ENCODE results near the gene SCUBE2.
A peak's percentile ranks its signal among the peaks of the same experiment; 100 is the strongest.

Gene SCUBE2

GRCh38 chr11:9003573-9004182 is 87.7 kb downstream of the SCUBE2 start, which contains the start of gene NRIP3:
Gene NRIP3 (minus strand): TSS chr11:9004001. CDS start chr11:9003935, 66 bp downstream.
- peak within 1 kb of the TSS; percentile 11 for H2BK120ac ChIP-seq (ENCODE audit: low read depth, low read length)
- under 1% methylated on average over 61 of the region's 83 CpGs for WGBS
- peak within 1 kb of the TSS; percentile 40 to 79 for H2BK12ac ChIP-seq (ENCODE audit: low read length in 2 of 2)
- H3K9me3 ChIP-seq (ENCODE audit: control insufficient read depth, low read length), result no peaks in the 10 kb centered on the region
- peak within 1 kb of the TSS; percentile 99 for H3K4me2 ChIP-seq (ENCODE audit: low read length, poor library complexity, severe bottlenecking)
- H2BK15ac ChIP-seq (ENCODE audit: low read depth, poor library complexity, severe bottlenecking), result peak within 1 kb of the TSS; percentile 57
- H3K36me3 ChIP-seq (ENCODE audit: control insufficient read depth in 1 of 2, insufficient read depth in 2 of 2, low read depth in 1 of 2, low read length in 2 of 2), result peaks cover 0 to 2% of the 10 kb centered on the region in 2 experiments
- H3K9ac ChIP-seq (ENCODE audit: low read length), result peak within 1 kb of the TSS; percentile 73
- no peak within 1 kb of the TSS for H2AK5ac ChIP-seq (ENCODE audit: low read length, severe bottlenecking)
- H3K79me1 ChIP-seq (replicated peaks; ENCODE audit: low read length, poor library complexity, severe bottlenecking), result no peaks in the 10 kb centered on the region
- peak within 1 kb of the TSS in 1 of 2 experiments; percentile 98 for H3K23ac ChIP-seq (ENCODE audit: low read length in 2 of 2)
- peaks cover 23 to 47% of the 10 kb centered on the region in 2 experiments for H3K27me3 ChIP-seq (ENCODE audit: control insufficient read depth in 1 of 2, insufficient read depth in 1 of 2, low read length in 2 of 2)
- H3K27ac ChIP-seq (ENCODE audit: low read length, poor library complexity, severe bottlenecking), result no peak within 1 kb of the TSS
- peak; percentile 87 for DNase-seq
- peak within 1 kb of the TSS; percentile 59 to 64 for H3K4ac ChIP-seq (ENCODE audit: low read depth in 1 of 2, low read length in 2 of 2)
- no peak within 1 kb of the TSS for H2BK5ac ChIP-seq (ENCODE audit: low read depth, low read length, poor library complexity, severe bottlenecking)
- H4K8ac ChIP-seq (ENCODE audit: low read length), result peak within 1 kb of the TSS; percentile 89
- H2AFZ ChIP-seq (ENCODE audit: low read depth, low read length), result peak within 1 kb of the TSS; percentile 97
- H4K91ac ChIP-seq (ENCODE audit: low read length), result no peak within 1 kb of the TSS
- peak within 1 kb of the TSS; percentile 60 to 78 for H3K4me3 ChIP-seq (ENCODE audit: insufficient read depth in 1 of 2, low read depth in 1 of 2, low read length in 2 of 2)
- H3K4me1 ChIP-seq (ENCODE audit: control insufficient read depth, insufficient read depth, low read depth, low read length), result peaks cover 18% of the 10 kb centered on the region
- peak within 1 kb of the TSS; percentile 76 to 90 for H3K18ac ChIP-seq (ENCODE audit: low read depth in 1 of 2, low read length in 2 of 2)
- peak within 1 kb of the TSS in 1 of 2 experiments; percentile 84 for H3K14ac ChIP-seq (ENCODE audit: low read length in 2 of 2)

GRCh38 chr11:9002920-9003572 is 88.4 kb downstream of the SCUBE2 start:
- Histone ChIP-seq H3K36me3 (ENCODE audit: control insufficient read depth in 1 of 2, insufficient read depth in 2 of 2, low read depth in 1 of 2, low read length in 2 of 2) (peaks cover 0 to 2% of the 10 kb centered on the region in 2 experiments), H3K18ac (ENCODE audit: low read depth in 1 of 2, low read length in 2 of 2) (peak overlapping the region; percentile 26 to 90), H2AFZ (ENCODE audit: low read depth, low read length) (peak overlapping the region; percentile 97), H3K4me2 (ENCODE audit: low read length, poor library complexity, severe bottlenecking) (peak overlapping the region; percentile 99), H3K79me1 (replicated peaks; ENCODE audit: low read length, poor library complexity, severe bottlenecking) (no peaks in the 10 kb centered on the region), H3K23ac (ENCODE audit: low read length in 2 of 2) (peak overlapping the region in 1 of 2 experiments; percentile 98), H4K8ac (ENCODE audit: low read length) (peak overlapping the region; percentile 89), H3K4me1 (ENCODE audit: control insufficient read depth, insufficient read depth, low read depth, low read length) (peaks cover 18% of the 10 kb centered on the region), H3K14ac (ENCODE audit: low read length in 2 of 2) (peak overlapping the region in 1 of 2 experiments; percentile 7), H3K9me3 (ENCODE audit: control insufficient read depth, low read length) (no peaks in the 10 kb centered on the region), H2BK5ac (ENCODE audit: low read depth, low read length, poor library complexity, severe bottlenecking) (no peak overlapping the region), H4K91ac (ENCODE audit: low read length) (no peak overlapping the region), H2BK120ac (ENCODE audit: low read depth, low read length) (no peak overlapping the region), H3K9ac (ENCODE audit: low read length) (peak overlapping the region; percentile 73), H3K27ac (ENCODE audit: low read length, poor library complexity, severe bottlenecking) (no peak overlapping the region), H3K4ac (ENCODE audit: low read depth in 1 of 2, low read length in 2 of 2) (no peak overlapping the region), H2BK15ac (ENCODE audit: low read depth, poor library complexity, severe bottlenecking) (peak overlapping the region; percentile 26), H3K4me3 (ENCODE audit: insufficient read depth in 1 of 2, low read depth in 1 of 2, low read length in 2 of 2) (peak overlapping the region; percentile 60 to 78), H2BK12ac (ENCODE audit: low read length in 2 of 2) (peak overlapping the region in 1 of 2 experiments; percentile 40), H2AK5ac (ENCODE audit: low read length, severe bottlenecking) (no peak overlapping the region), H3K27me3 (ENCODE audit: control insufficient read depth in 1 of 2, insufficient read depth in 1 of 2, low read length in 2 of 2) (peaks cover 23 to 43% of the 10 kb centered on the region in 2 experiments)
- DNase-seq, result no peak
- WGBS, result 7% methylated on average over 6 of the region's 8 CpGs

- peak; percentile 89 for DNase-seq
- WGBS, result 43% methylated on average over 6 of the region's 6 CpGs
- Histone ChIP-seq H3K14ac (ENCODE audit: low read length in 2 of 2) (no peak overlapping the region), H3K27me3 (ENCODE audit: control insufficient read depth in 1 of 2, insufficient read depth in 1 of 2, low read length in 2 of 2) (peaks cover 23 to 30% of the 10 kb centered on the region in 2 experiments), H4K91ac (ENCODE audit: low read length) (no peak overlapping the region), H2BK12ac (ENCODE audit: low read length in 2 of 2) (peak overlapping the region in 1 of 2 experiments; percentile 18), H2AK5ac (ENCODE audit: low read length, severe bottlenecking) (no peak overlapping the region), H2AFZ (ENCODE audit: low read depth, low read length) (peak overlapping the region; percentile 0), H3K4me1 (ENCODE audit: control insufficient read depth, insufficient read depth, low read depth, low read length) (peaks cover 18% of the 10 kb centered on the region), H4K8ac (ENCODE audit: low read length) (no peak overlapping the region), H3K36me3 (ENCODE audit: control insufficient read depth in 1 of 2, insufficient read depth in 2 of 2, low read depth in 1 of 2, low read length in 2 of 2) (peaks cover 0 to 2% of the 10 kb centered on the region in 2 experiments), H3K79me1 (replicated peaks; ENCODE audit: low read length, poor library complexity, severe bottlenecking) (no peaks in the 10 kb centered on the region), H2BK15ac (ENCODE audit: low read depth, poor library complexity, severe bottlenecking) (no peak overlapping the region), H3K9me3 (ENCODE audit: control insufficient read depth, low read length) (no peaks in the 10 kb centered on the region), H3K4me3 (ENCODE audit: insufficient read depth in 1 of 2, low read depth in 1 of 2, low read length in 2 of 2) (peak overlapping the region in 1 of 2 experiments; percentile 20), H3K9ac (ENCODE audit: low read length) (no peak overlapping the region), H3K27ac (ENCODE audit: low read length, poor library complexity, severe bottlenecking) (no peak overlapping the region), H3K18ac (ENCODE audit: low read depth in 1 of 2, low read length in 2 of 2) (peak overlapping the region in 1 of 2 experiments; percentile 11), H3K4me2 (ENCODE audit: low read length, poor library complexity, severe bottlenecking) (no peak overlapping the region), H3K4ac (ENCODE audit: low read depth in 1 of 2, low read length in 2 of 2) (no peak overlapping the region), H3K23ac (ENCODE audit: low read length in 2 of 2) (no peak overlapping the region), H2BK120ac (ENCODE audit: low read depth, low read length) (no peak overlapping the region), H2BK5ac (ENCODE audit: low read depth, low read length, poor library complexity, severe bottlenecking) (no peak overlapping the region)
Observed at GRCh38 chr11:9001736-9002135, 89.7 kb downstream of the SCUBE2 start.

- Histone ChIP-seq H3K9ac (ENCODE audit: low read length) (no peak overlapping the region), H3K18ac (ENCODE audit: low read depth in 1 of 2, low read length in 2 of 2) (no peak overlapping the region), H2BK12ac (ENCODE audit: low read length in 2 of 2) (no peak overlapping the region), H3K4me2 (ENCODE audit: low read length, poor library complexity, severe bottlenecking) (no peak overlapping the region), H2AK5ac (ENCODE audit: low read length, severe bottlenecking) (no peak overlapping the region), H3K14ac (ENCODE audit: low read length in 2 of 2) (no peak overlapping the region), H3K23ac (ENCODE audit: low read length in 2 of 2) (no peak overlapping the region), H3K4me1 (ENCODE audit: control insufficient read depth, insufficient read depth, low read depth, low read length) (peaks cover 4% of the 10 kb centered on the region), H3K79me1 (replicated peaks; ENCODE audit: low read length, poor library complexity, severe bottlenecking) (no peaks in the 10 kb centered on the region), H3K27me3 (ENCODE audit: control insufficient read depth in 1 of 2, insufficient read depth in 1 of 2, low read length in 2 of 2) (peaks cover 0 to 2% of the 10 kb centered on the region in 2 experiments), H2BK120ac (ENCODE audit: low read depth, low read length) (no peak overlapping the region), H2BK15ac (ENCODE audit: low read depth, poor library complexity, severe bottlenecking) (no peak overlapping the region), H2BK5ac (ENCODE audit: low read depth, low read length, poor library complexity, severe bottlenecking) (no peak overlapping the region), H3K9me3 (ENCODE audit: control insufficient read depth, low read length) (no peaks in the 10 kb centered on the region), H2AFZ (ENCODE audit: low read depth, low read length) (no peak overlapping the region), H3K36me3 (ENCODE audit: control insufficient read depth in 1 of 2, insufficient read depth in 2 of 2, low read depth in 1 of 2, low read length in 2 of 2) (no peaks in the 10 kb centered on the region), H3K4me3 (ENCODE audit: insufficient read depth in 1 of 2, low read depth in 1 of 2, low read length in 2 of 2) (no peak overlapping the region), H3K27ac (ENCODE audit: low read length, poor library complexity, severe bottlenecking) (no peak overlapping the region), H4K8ac (ENCODE audit: low read length) (no peak overlapping the region), H4K91ac (ENCODE audit: low read length) (no peak overlapping the region), H3K4ac (ENCODE audit: low read depth in 1 of 2, low read length in 2 of 2) (no peak overlapping the region)
- WGBS, result 82% methylated on average over 1 of the region's 2 CpGs
- no peak for DNase-seq
Observed at GRCh38 chr11:8998017-8998416, 93.4 kb downstream of the SCUBE2 start.

Data from mesenchymal stem cell (in vitro differentiated cells and primary cell).